ENCODE results near the gene ITPR2. TPM values are rescaled to one million over a fixed set of nuclear protein-coding genes. Genes with fewer than 3 reads are reported as not detected.

The ITPR2 gene
- total RNA-seq, 6 experiments from 2014 or later: 6.9 to 8.4 (median 7.6) TPM

GRCh38 chr12:26563552-26563951, 269.4 kb downstream of the ITPR2 start:
- H3K4me3 Mint-ChIP-seq: no peak overlapping the region
- TF ChIP-seq CTCF (IDR thresholded peaks at IDR 0.05): no peak
- H3K27ac Mint-ChIP-seq: no peak overlapping the region
- no peaks in the 10 kb centered on the region for H3K36me3 Mint-ChIP-seq (ENCODE audit: low read depth)
- peaks cover 21% of the 10 kb centered on the region for H3K4me1 Mint-ChIP-seq (ENCODE audit: low read depth)
- no peaks in the 10 kb centered on the region for H3K9me3 Mint-ChIP-seq
- DNase-seq: no peak
- no peaks in the 10 kb centered on the region for H3K27me3 Mint-ChIP-seq (ENCODE audit: insufficient read depth)

GRCh38 chr12:26557326-26557725, 275.7 kb downstream of the ITPR2 start:
- DNase-seq: no peak
- no peak overlapping the region for H3K27ac Mint-ChIP-seq
- no peaks in the 10 kb centered on the region for H3K27me3 Mint-ChIP-seq (ENCODE audit: insufficient read depth)
- H3K4me3 Mint-ChIP-seq: no peak overlapping the region
- peaks cover 8% of the 10 kb centered on the region for H3K4me1 Mint-ChIP-seq (ENCODE audit: low read depth)
- no peaks in the 10 kb centered on the region for H3K9me3 Mint-ChIP-seq
- no peak for TF ChIP-seq CTCF (IDR thresholded peaks at IDR 0.05)
- peaks cover 5% of the 10 kb centered on the region; the same call in 1 of the 2 replicates for H3K36me3 Mint-ChIP-seq (ENCODE audit: low read depth)

- Mint-ChIP-seq H3K4me1 (ENCODE audit: low read depth) (peaks cover 8% of the 10 kb centered on the region), H3K36me3 (ENCODE audit: low read depth) (peaks cover 5% of the 10 kb centered on the region; the same call in 1 of the 2 replicates), H3K9me3 (no peaks in the 10 kb centered on the region), H3K27ac (no peak overlapping the region), H3K4me3 (no peak overlapping the region), H3K27me3 (ENCODE audit: insufficient read depth) (no peaks in the 10 kb centered on the region)
- no peak for DNase-seq
- no peak for TF ChIP-seq CTCF (IDR thresholded peaks at IDR 0.05)
These were observed 276.1 kb downstream of the ITPR2 start for GRCh38 chr12:26556916-26557315.

GRCh38 chr12:26555139-26555538, 277.9 kb downstream of the ITPR2 start:
- DNase-seq: no peak
- Mint-ChIP-seq H3K4me3 (no peak overlapping the region), H3K9me3 (no peaks in the 10 kb centered on the region), H3K27ac (no peak overlapping the region), H3K4me1 (ENCODE audit: low read depth) (peaks cover 8% of the 10 kb centered on the region), H3K27me3 (ENCODE audit: insufficient read depth) (no peaks in the 10 kb centered on the region), H3K36me3 (ENCODE audit: low read depth) (peaks cover 9% of the 10 kb centered on the region; the same call in 1 of the 2 replicates)
- no peak for TF ChIP-seq CTCF (IDR thresholded peaks at IDR 0.05)

- Mint-ChIP-seq H3K36me3 (ENCODE audit: low read depth) (peaks cover 9% of the 10 kb centered on the region; the same call in 1 of the 2 replicates), H3K27me3 (ENCODE audit: insufficient read depth) (no peaks in the 10 kb centered on the region), H3K4me3 (no peak overlapping the region), H3K27ac (no peak overlapping the region), H3K9me3 (no peaks in the 10 kb centered on the region), H3K4me1 (ENCODE audit: low read depth) (peaks cover 8% of the 10 kb centered on the region)
- TF ChIP-seq CTCF (IDR thresholded peaks at IDR 0.05): no peak
- no peak for DNase-seq
These were observed 278.7 kb downstream of the ITPR2 start for GRCh38 chr12:26554332-26554731.

- Mint-ChIP-seq H3K27me3 (ENCODE audit: insufficient read depth) (no peaks in the 10 kb centered on the region), H3K9me3 (no peaks in the 10 kb centered on the region), H3K4me1 (ENCODE audit: low read depth) (peaks cover 8% of the 10 kb centered on the region), H3K27ac (no peak overlapping the region), H3K36me3 (ENCODE audit: low read depth) (peaks cover 9% of the 10 kb centered on the region; the same call in 1 of the 2 replicates), H3K4me3 (no peak overlapping the region)
- DNase-seq: no peak
- TF ChIP-seq CTCF (IDR thresholded peaks at IDR 0.05): no peak
These were observed 281.6 kb downstream of the ITPR2 start for GRCh38 chr12:26551385-26551784.

Measured in HFFc6 (cell line).